ENCODE measurements around the gene OLFM1.
"Not testable (repeated sequence)": the region's sequence is repeated elsewhere in the genome, so short reads cannot be mapped to it uniquely, and the experiment has no call there.

OLFM1 gene

GRCh38 chr9:135151757-135152613 is 64.5 kb downstream of the OLFM1 start:
- DNase-seq (ENCODE audit: low read depth, low spot score): no peak

DNA sequence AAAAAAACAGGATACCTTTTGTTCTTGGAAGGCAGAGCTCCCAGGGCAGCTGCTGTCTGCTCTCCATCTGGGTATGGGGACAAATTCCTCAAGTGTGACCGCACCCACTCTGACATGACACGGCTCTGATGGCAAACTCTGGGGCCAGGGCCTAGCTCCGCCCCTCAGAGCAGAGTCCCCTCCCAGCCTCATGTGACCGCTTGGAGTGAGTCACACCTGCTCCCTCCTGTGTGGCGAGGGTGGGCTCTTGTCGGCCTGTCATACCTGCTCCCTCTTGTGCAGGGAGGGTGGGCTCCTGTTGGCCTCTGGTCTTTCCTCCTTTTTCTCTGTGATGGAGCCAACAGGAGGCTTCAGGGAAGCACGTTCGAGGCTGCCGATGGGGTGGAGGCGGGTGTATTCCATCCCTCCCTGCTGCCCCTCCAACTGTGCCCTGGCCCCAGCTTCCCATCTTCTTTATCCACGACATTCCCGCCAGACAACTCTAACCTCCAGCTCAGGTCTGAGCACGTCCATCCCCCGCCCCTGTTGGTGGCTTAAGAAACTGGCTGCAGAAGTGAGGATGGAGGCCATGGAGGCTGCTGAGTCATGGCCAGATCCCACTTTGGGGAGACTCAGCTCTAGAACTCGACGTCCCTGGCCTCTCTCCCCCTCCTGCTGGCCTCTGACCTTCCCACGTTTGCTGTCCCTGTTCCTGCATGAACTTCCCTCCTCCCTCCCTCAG is 65.3 kb downstream of the OLFM1 start:
- DNase-seq (ENCODE audit: low read depth, low spot score): no peak

DNA sequence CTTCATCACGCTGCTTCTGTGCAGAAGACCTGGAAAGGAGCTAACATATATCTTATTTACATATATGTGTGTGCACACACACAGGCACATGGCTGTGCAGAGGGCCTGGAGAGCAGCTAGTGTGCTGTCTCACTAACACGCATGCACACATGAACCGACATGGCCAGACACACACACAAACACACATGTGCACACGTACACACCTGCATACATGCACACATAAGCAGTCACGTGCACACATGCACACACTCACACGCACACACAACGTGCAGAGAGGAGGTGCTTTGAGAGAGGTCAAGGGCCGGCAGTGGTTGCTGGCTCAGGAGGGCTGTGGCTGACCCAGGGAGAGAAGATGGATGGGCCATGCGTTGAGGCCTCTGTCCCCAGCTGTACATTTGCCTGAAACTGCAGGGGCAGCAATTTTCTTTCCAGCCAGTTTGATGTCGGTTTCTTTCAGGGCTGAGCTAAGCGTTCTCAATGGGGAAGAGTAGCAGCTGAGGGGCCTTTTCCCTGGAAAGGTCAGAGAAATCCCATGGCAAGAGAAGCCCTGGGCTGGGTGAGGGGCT is 66.7 kb downstream of the OLFM1 start:
- no peak for DNase-seq (ENCODE audit: low read depth, low spot score)

GRCh38 chr9:135155396-135155795 is 67.9 kb downstream of the OLFM1 start:
- no peak for DNase-seq (ENCODE audit: low read depth, low spot score)

- no peak for DNase-seq (ENCODE audit: low read depth, low spot score)
Measured at GRCh38 chr9:135156525-135157510, 69.3 kb downstream of the OLFM1 start.

- DNase-seq (ENCODE audit: low read depth, low spot score): no peak
Measured at GRCh38 chr9:135157856-135158563, 70.5 kb downstream of the OLFM1 start.

GRCh38 chr9:135158564-135158937 is 71.1 kb downstream of the OLFM1 start:
- DNase-seq (ENCODE audit: low read depth, low spot score): no peak

GRCh38 chr9:135159801-135160200 is 72.3 kb downstream of the OLFM1 start:
- no peak for DNase-seq (ENCODE audit: low read depth, low spot score)

DNA sequence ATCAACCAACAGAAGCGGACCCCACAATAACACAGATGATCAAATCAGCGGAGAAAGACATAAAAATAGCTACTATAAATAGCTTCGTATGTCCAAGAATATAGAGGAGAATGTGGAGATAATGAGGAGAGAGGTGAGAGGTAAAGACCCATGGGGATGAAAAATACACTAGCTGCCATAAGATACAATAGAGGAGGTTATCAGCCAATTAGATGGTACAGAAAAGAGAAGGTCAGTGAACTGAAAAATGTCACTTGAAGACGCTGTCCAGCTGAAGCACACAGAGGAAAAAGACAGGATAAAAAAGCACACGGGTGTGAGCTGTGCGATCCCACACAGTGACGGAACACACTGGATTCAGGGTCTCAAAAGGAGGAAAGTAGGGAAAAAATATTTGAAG is 73.4 kb downstream of the OLFM1 start:
- DNase-seq (ENCODE audit: low read depth, low spot score): no peak

- DNase-seq (ENCODE audit: low read depth, low spot score): not testable (repeated sequence)
Measured at GRCh38 chr9:135162599-135162998, 75.1 kb downstream of the OLFM1 start.

GRCh38 chr9:135163023-135163780 is 75.7 kb downstream of the OLFM1 start:
- no peak for DNase-seq (ENCODE audit: low read depth, low spot score)

- DNase-seq (ENCODE audit: low read depth, low spot score): no peak
Measured at GRCh38 chr9:135164036-135164435, 76.6 kb downstream of the OLFM1 start.

DNA sequence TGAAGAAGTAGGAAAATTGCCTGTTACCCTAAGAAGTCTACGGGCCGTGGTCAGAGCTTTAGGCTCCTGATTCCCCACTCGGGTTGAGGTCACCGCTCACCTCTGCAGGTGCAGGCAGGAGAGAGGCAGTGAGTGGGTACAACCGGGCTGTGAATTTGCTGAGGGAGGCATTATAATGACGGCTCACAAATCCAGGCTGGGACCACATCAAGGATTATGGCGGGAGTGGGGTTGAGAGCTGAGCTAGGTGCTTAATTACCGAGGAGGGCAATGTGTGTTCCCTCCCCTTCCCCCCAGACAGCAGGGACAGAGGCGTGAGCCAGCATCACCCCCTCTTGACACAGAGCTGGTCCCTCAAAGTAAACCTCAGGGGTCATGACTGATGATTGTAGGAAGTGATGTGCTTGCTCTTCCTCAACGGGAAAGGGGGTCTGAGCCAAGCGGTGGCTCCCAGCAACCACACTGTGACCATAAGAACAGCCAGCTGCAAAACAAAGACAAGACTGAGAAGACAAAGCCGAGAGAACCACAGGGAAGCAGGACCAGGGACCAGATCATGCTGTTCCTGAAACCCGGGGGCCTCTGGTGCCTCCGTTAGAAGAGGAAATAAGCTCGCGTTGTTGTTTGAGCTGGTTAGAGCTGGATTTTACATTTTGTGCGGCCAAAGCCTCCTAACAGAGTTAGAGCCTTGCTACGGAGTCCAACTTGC is 77.7 kb downstream of the OLFM1 start:
- no peak for DNase-seq (ENCODE audit: low read depth, low spot score)

DNA sequence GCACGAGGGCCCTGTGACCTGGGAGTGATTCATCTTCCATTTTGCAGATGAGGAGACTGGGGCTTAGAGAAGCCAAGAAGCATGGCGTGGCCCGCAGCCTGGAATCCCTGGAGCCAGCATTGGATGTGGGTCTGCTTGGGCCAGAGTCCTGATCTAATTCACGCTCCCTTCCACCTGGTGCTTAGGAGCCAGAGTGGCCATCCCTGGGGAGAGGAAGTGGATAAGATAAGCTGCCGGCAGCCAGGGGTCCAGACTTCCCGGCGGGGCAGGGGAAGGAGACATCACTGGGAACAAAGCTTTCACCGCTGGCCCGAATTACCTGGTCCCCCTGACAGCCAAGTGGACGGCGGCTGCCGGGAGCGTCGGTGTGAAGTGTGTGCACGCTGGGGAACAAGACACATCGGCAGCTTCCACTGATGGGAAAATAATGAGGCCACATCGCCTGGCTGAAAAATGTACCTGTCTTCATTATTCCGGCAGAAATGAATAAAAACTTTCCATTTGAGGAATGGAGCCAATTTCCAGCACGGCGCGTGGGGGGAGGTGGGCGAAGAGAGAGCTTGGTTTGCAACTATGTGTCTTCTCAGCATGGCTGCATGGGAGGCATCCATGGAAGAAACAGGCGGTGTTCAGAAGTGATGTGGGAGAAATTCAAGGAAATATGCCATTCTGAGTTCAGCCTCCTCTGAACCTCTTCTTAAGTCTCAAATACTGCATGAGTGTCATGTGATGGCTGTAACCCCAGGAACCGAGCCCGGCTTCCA is 78.5 kb downstream of the OLFM1 start:
- DNase-seq (ENCODE audit: low read depth, low spot score): no peak

DNA sequence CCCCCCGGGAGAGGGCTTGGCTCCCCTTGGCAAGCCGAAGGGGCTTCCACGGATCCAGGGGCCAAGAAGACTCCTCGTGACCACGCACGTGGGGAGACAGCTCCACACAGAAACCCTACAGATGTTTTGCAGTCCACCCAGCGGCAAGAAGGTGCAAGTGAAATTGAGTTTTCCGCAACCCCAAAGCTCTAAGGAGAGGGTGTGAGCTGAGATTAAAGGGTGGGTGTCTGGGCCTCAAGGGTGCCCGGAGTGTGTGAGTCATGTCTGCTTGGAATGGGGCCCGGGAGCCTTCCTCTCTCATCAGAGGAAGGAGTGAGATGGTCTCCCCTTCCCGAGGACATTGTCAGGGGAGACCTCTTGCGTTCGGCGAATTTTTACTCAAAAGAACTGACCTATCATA is 79.1 kb downstream of the OLFM1 start:
- no peak for DNase-seq (ENCODE audit: low read depth, low spot score)

DNA sequence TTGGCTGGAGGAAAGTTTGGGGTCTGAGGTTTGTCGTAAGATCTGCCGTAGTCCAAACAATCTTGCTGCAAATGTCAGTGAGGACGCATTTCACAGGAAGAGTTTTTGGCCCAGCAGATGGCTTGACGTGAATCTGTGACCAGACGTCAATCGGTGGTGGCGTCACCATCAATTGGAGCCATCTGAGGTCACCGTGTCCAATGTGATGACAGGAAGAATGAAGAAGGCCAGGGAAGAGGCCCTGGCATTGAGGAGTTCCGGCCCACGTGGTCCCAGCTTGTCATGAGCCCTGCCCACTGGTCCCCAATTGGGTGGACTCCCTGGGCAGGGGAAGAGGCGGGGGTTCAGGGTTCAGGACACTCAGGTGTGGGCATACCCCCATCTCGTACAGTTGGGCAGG is 79.9 kb downstream of the OLFM1 start:
- DNase-seq (ENCODE audit: low read depth, low spot score): no peak

DNA sequence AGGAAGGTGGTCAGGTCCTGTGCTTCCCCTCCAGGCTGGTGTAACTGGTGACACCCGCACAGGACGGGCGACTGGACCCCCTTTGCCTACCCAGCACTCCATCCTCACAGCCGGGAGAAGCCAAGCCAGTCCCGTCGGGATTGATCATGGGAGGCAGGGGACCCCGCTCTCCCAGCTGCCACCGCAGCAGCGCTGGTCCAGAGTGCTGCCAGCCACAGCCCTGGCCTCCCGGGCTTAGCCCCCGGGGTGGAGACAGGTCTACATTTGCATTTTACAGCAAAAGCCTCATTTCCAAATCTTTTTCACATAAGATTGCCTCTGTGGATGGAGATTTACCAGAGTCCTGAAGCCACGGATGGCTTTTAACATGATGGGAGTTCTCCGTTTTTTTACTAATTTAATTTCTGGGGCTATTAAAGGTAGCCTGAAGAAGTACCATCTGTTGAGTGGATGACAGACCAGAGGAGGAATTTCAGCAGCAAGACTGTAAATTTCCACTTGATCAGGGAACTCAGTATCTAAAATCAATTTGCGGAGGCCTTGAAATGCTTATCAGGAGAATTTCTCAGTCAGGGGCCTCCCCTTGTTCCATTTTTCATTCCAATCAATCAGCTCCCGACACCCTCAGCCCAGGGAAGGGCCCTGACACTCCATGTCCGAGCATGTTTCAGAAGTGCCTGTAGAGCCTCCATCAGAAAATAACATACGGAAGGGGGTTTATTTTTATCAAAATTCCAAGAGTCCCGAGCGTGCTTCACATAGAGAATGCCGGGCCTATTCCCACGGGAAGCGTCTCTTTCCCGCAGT is 80.6 kb downstream of the OLFM1 start:
- no peak for DNase-seq (ENCODE audit: low read depth, low spot score)

DNA sequence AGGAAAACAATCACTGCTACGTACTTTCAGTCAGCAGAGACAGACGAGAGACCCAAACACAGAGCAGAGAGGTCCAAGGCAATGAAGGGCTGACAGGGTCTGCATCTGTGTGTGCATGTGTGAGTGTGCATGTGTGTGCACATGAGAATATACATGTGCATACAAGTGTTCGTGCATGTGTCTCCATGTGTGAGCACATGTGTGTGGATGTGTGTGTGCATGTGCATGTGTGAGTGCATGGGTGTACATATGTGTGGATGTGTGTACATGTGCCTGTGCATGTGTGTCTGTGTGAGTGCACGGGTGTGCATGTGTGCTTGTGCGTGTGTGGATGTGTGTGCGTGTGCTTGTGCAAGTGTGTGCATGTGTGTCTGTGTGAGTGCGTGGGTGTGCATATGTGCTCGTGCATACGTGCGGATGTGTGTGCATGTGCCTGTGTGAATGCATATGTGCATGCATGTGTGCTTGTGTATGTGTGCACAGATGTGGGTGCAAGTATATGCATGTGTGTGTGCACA is 82.3 kb downstream of the OLFM1 start:
- no peak for DNase-seq (ENCODE audit: low read depth, low spot score)
